GOT3 (cell line): Measurements from ENCODE around the gene GALNT10.

Experiments
- DNase-seq: peaks from one replicate; lab custom pipeline; 2025; ENCODE audit warnings: mixed read lengths; lab: John Stamatoyannopoulos, UW

The GALNT10 gene

DNA sequence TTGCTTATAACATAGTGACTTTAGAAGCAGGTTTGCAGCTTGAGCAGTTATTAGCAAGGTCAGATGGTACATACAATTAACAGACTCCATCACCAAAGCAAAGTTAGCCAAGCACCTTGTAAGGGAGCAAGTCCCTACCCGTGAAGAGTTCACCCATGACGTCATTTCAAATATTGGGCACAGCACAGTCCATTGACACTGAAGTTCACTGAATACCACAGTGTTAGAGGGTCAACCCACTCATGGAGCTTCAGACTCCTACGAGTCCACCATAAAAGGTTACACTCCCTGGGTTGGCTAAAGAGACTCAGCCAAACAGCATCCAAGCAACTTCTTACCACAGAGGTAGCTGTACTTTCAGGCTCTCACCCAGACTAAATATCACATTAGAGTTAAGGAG lies 77.5 kb downstream of the GALNT10 start:
- no peak for DNase-seq

DNA sequence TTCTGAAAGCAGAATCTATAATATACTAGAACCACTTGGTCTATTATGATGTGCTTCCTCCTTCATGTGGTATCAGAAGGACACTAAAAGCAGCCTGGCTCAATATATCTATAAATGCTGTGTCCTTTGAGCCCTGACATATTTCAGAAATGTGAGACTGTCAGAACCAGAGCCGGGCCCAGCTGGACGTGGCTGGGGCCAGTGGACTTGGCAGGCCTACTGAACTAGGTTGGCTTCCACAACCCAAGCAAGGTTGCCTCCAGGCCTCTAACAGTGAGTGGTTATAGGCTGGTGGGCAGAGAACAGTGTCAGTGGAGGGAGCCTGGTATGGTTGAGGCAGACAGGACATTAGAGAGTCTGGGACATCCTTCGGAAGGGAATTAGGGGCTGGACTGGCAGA lies 78.9 kb downstream of the GALNT10 start:
- no peak for DNase-seq

GRCh38 chr5:154271466-154271865 lies 80.9 kb downstream of the GALNT10 start:
- DNase-seq = no peak

GRCh38 chr5:154271936-154272514 lies 81.5 kb downstream of the GALNT10 start:
- DNase-seq = no peak

GRCh38 chr5:154273028-154273617 lies 82.6 kb downstream of the GALNT10 start:
- DNase-seq = no peak

DNA sequence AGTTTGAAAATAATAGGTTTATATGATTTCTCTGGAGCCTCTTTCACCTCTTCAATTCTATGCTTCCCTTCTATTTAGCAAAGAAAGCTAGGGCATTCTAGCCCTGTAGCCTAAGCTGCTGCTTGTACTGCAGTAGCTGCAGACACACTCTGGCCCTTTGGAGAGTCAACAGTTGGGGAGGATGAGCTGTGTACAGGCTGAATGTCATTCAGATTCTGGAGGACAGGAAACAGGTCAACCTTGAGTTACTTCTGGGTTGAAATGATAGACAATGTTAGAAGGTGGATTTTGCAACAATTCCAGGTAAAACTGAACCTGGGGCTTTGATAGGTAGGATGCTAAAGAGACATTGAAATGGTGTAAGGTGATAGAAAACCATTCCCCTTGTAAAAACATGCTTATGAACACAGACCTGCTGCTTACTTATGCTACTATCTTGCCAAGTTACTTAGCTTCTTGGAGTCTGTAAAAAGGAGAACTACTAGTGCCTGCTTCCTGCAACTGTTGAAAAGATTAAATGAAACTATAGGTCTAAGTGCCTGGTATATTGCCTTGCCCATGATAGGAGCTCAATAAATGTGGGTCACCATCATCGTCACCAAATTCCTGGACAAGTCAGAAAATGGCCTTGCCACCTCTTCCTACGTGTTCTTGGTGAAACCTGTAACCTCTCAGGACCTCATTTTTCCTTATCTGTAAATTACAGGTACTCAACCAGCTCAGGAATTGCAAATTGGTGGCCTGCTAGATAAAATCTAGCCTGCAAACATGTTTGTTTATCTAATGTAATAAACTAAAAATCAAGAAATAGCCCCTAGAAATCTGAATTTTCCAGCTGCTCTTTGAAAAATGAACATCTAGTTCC lies 83.7 kb downstream of the GALNT10 start:
- DNase-seq = no peak

GRCh38 chr5:154274828-154275185 lies 84.3 kb downstream of the GALNT10 start:
- no peak for DNase-seq

- no peak for DNase-seq
These were observed 85.0 kb downstream of the GALNT10 start for GRCh38 chr5:154275566-154275965.

- DNase-seq = no peak
These were observed 85.9 kb downstream of the GALNT10 start for GRCh38 chr5:154276261-154276972.

DNA sequence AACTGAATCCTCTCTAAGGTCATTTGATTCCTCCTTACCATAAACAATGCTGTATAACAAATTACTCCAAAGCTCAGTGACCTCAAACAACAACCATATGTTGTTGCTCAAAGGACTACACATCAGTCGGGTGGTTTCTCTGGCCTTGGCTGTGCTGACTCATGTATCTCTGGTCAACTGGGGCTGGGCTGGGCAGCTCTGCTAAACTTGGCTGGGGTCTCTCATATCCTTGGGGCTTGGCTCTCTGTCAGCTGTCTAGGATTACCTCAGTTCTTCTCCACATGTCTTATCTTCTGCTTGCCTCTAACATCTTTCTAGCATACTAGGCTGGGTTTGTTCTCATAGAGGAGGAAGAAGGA lies 86.4 kb downstream of the GALNT10 start:
- DNase-seq = no peak

- DNase-seq = no peak
These were observed 87.0 kb downstream of the GALNT10 start for GRCh38 chr5:154277499-154277898.

DNA sequence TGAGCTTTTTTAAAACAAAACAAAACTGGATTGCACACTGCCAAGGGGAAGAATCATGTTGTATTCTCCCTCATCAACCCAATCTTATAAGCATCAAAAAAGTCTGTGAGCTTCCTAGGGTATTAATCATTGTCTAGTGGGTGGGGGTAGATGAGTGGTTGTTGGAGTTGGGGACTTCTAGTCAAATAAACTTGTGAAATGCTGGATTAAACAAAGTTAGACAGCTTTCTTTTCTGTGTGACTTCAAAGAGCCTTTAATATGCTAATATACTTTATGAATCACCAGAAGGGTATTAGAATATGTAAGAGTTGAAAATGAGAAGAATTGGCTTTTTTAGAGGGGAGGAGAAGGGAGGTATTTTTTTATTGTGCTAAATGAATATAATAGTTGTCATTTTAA lies 87.7 kb downstream of the GALNT10 start:
- no peak for DNase-seq

GRCh38 chr5:154278908-154279307 lies 88.4 kb downstream of the GALNT10 start:
- DNase-seq = no peak

DNA sequence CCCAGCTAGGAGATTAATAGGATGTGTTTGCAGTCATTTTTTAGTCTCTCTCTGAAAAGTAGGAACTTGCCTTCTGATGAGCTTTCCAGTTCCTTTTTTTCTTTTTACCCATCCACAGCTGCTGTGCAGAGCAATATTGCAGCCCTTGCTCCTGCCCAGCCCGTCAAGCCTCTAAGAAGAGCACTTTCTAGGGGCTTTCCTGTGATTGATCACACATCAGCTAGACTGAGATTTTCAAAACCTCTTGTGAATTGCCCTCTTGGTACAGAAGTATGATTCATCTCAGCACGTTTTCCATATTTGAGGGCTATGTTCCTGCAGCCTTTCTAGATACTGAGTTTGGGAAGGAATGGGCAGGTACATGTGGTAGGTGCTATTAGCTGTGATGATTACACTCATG lies 93.9 kb downstream of the GALNT10 start:
- DNase-seq = no peak

DNA sequence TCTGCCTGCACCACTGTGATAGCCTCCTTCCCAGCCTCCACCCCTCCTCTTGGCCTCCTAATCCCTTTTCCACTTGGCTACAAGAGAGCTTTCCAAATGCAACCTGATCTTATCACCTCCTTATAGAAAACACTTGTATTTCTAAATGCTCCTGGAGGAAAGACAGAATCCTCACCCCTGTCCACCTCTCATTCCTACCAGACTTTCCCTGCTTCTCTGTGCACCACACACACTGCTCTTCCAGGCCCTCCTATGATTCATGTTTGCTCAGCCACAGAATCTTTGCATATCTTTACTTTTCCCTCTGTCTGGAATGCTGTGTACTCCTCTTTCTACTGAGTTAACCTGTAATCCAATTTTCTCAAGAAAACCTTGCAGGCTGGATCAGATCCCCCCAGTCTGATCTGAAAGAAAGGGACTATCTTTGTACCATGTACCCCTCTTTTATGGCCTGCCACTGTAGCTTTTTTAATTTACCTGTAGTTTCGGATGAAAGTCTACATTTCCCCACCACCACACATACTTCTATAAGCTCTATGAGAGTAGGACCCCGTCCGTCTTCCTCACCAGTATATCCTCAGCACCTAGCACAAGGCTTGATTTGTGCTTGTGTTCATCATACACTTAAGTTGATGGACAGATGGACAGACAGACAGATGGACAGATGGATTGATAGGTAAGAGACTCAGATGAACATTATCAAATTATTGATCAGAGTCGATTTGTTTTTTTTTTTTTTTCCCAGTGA lies 95.3 kb downstream of the GALNT10 start:
- DNase-seq = no peak

- no peak for DNase-seq
These were observed 96.0 kb downstream of the GALNT10 start for GRCh38 chr5:154286557-154286956.

- DNase-seq = no peak
These were observed 96.6 kb downstream of the GALNT10 start for GRCh38 chr5:154287136-154287535.

DNA sequence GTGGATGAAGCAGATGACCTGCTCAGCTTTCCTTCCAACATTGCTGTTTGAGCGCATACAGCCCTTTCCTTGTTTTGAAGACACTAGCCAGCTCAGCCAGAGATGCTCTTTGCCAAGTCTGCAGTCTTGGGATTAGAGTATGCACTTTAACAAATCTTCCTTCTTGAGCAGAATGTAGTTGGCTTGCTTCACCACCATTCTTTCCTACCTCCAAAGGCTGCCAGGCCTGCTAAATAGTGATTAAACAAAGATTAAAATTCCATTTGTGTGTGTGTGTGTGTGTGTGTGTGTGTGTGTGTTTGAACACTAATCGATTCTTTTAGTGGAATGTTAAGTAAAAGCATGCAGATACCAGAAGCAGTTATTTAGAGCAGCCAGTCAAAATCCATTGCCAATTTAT lies 97.6 kb downstream of the GALNT10 start:
- DNase-seq = no peak

DNA sequence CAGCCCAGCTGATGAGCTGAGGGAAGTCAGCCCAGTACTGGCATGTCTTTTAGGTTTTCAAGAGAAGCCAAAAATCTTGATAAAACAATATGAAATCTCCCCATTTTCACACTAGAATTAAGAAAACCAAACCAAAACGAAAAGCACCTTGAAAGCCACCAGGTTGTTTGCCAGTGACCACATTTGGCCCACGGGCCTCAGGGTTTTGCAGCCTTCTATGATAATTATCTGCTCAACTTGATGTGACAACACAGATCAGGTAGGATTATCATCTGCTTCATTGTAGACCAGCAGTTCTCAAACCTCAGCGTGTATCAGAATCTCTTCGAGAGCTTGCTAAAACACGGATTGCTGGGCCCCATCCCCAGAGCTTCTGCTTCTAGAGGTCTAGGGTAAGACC lies 101.4 kb downstream of the GALNT10 start:
- no peak for DNase-seq

- DNase-seq = no peak
These were observed 102.7 kb downstream of the GALNT10 start for GRCh38 chr5:154293219-154293618.

DNA sequence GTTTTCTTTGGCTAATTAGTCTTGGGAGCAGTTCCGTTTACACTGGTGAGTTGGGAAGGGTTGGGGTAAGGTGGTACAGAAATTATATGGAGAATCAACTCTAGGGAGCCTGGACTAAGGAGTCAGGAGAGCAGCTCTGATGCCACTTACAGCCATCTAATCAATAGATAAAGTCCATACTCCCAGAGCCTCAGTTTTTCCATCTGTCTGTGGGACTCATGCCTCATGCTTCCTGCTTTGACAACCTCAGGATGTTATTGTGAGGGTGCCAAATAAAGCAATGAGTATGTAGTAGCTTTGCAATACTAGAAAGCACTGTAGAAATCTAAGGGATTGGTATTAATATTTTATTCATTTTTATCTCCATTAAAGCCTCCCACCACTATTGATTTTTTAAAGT lies 105.0 kb downstream of the GALNT10 start:
- no peak for DNase-seq

DNA sequence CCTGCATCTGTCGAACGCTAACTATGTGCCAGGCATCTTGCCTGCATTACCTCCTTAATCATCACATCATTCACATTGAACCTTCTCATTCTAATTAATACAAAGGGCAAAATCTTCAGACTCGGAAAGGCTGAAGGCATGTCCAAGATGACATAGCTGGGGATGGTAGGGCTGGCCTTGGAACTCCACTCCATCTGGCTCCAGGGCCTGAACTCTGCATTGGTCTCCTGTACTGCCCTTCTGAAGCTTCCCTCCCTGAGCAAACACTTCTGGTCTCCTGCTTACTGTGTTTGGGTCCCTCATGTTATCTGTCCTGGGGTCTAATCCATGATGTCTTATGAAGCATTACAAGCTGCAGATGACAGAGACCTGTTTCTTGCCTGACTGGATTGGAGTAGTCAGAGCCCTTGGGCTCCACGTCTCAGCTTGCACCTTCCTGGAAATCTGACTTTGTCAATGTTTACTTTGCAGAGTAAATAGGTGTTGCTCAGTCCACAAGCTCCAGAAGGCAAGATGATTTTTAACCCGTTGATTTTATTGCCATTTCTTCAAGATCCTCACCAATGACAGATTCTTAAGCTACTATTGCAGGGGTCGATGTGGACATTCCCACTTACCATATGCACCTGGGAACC lies 106.1 kb downstream of the GALNT10 start:
- DNase-seq = no peak
